GM12878 (cell line): ENCODE data around the gene LRIG3. TPM values are rescaled to one million over a fixed set of nuclear protein-coding genes. Genes with fewer than 3 reads are reported as not detected.

ENCODE experiments used
- ATAC-seq: fragments of 200-7000 bp; cut with Tn5 transposase; 3 replicates; pipeline ENCODE4 v1.9.1; 2020; ENCODE audit warnings: mild to moderate bottlenecking, moderate library complexity
- BruUV-seq: library from RNA; stranded (reverse); fragments of 400-500 nt; replicated peaks from 2 replicates; lab custom pipeline; 2021; lab: Mats Ljungman, UMichigan
- CTCF ChIA-PET: fragments of 300-600 bp; sonication (Branson Sonifier 250); formaldehyde crosslinking; extraction: SDS; loops from one replicate; lab custom pipeline; 2021; ENCODE audit warnings: inconsistent platforms; lab: Yijun Ruan, JAX
- POLR2A ChIA-PET: fragments of 350-600 bp; formaldehyde crosslinking; extraction: SDS; loops from one replicate; lab custom pipeline; 2021; ENCODE audit warnings: inconsistent platforms; lab: Charles Lee
- RAD21 ChIA-PET: fragments of 300-600 bp; sonication (Branson Sonifier 250); formaldehyde crosslinking; loops from one replicate; lab custom pipeline; 2023; ENCODE audit warnings: antibody characterized with exemption; ENCODE audit not compliant: unreplicated experiment; lab: Charles Lee
- SMC1A ChIA-PET: fragments of 300-600 bp; sonication (Branson Sonifier 250); formaldehyde crosslinking; loops from one replicate; lab custom pipeline; 2023; ENCODE audit not compliant: unreplicated experiment, uncharacterized antibody; lab: Charles Lee
- DNase-seq: peaks from one replicate; pipeline ENCODE4 v3.0.0-alpha.2; 2011; ENCODE audit warnings: low read depth, low spot score
- FAIRE-seq: peaks from 3 replicates; lab custom pipeline; 2011; peaks lifted over from hg19 to GRCh38; lab: Jason Lieb, UNC
- H2AFZ ChIP-seq: 2 replicates; pipeline ENCODE4 v1.6.0; 2011; ENCODE audit warnings: low read depth, low read length, control low read depth; ENCODE audit not compliant: control insufficient read depth
- H3K27ac ChIP-seq: 2 replicates; pipeline ENCODE4 v1.5.1; 2011; ENCODE audit warnings: control low read depth; ENCODE audit not compliant: control insufficient read depth, insufficient read depth
- H3K27me3 ChIP-seq, 2 experiments: replicated peaks in 1 of 2; 2 replicates each; pipeline versions ENCODE4 v1.6.0 to v1.6.1; 2011; ENCODE audit warnings: low read length in 1 of 2; ENCODE audit not compliant: control insufficient read depth in 2 of 2, insufficient read depth in 2 of 2
- H3K36me3 ChIP-seq, 2 experiments: 2 replicates each; pipeline ENCODE4 v1.5.1; 2011; ENCODE audit warnings: low read length in 1 of 2; ENCODE audit not compliant: control insufficient read depth in 2 of 2, insufficient read depth in 2 of 2
- H3K4me1 ChIP-seq: 2 replicates; pipeline ENCODE4 v1.6.1; 2011; ENCODE audit warnings: mild to moderate bottlenecking, low read length, moderate library complexity, mixed read lengths; ENCODE audit not compliant: control insufficient read depth, insufficient read depth
- H3K4me2 ChIP-seq: 2 replicates; pipeline ENCODE4 v1.6.0; 2011; ENCODE audit warnings: control low read depth; ENCODE audit not compliant: control insufficient read depth, insufficient read depth
- H3K4me3 ChIP-seq: fragments of 200-600 bp; sonication (generic); 2 replicates; pipeline ENCODE4 v1.5.1; 2016
- H3K79me2 ChIP-seq: 2 replicates; pipeline ENCODE4 v1.6.0; 2011; ENCODE audit warnings: low read length; ENCODE audit not compliant: control insufficient read depth, insufficient read depth
- H3K9ac ChIP-seq: 2 replicates; pipeline ENCODE4 v1.8.0; 2011; ENCODE audit warnings: low read length, control low read depth, mixed read lengths; ENCODE audit not compliant: control insufficient read depth, insufficient read depth
- H3K9me3 ChIP-seq: replicated peaks from 3 replicates; pipeline ENCODE4 v1.5.1; 2011; ENCODE audit warnings: mild to moderate bottlenecking, low read length; ENCODE audit not compliant: control insufficient read depth, insufficient read depth
- H4K20me1 ChIP-seq: 2 replicates; pipeline ENCODE4 v1.6.0; 2011; ENCODE audit not compliant: control insufficient read depth, insufficient read depth
- ATF7 ChIP-seq: fragments of 450-650 bp; IDR thresholded peaks from 2 replicates; pipeline ENCODE4 v1.6.1; 2016; ENCODE audit warnings: low read depth, mild to moderate bottlenecking
- BRCA1 ChIP-seq: IDR thresholded peaks from 2 replicates; pipeline ENCODE4 v1.6.1; 2011; ENCODE audit warnings: low read depth, low read length, improper control_type of control experiment
- ESRRA ChIP-seq: IDR thresholded peaks from 2 replicates; pipeline ENCODE4 v1.6.1; 2012; ENCODE audit warnings: mild to moderate bottlenecking, low read length, improper control_type of control experiment
- EZH2 ChIP-seq: IDR thresholded peaks from 2 replicates; pipeline ENCODE4 v1.6.1; 2012; ENCODE audit warnings: low read depth, mild to moderate bottlenecking, control low read depth, inconsistent platforms, low read length, borderline replicate concordance; ENCODE audit not compliant: control insufficient read depth
- GATAD2B ChIP-seq: fragments of 450-650 bp; conservative IDR thresholded peaks from 2 replicates; pipeline ENCODE4 v1.6.1; 2017; ENCODE audit warnings: low read depth, mild to moderate bottlenecking, moderate library complexity
- IRF3 ChIP-seq: fragments of 450-650 bp; IDR thresholded peaks from 2 replicates; pipeline ENCODE4 v1.6.1; 2014; ENCODE audit warnings: mild to moderate bottlenecking
- IRF5 ChIP-seq: fragments of 450-650 bp; IDR thresholded peaks from 2 replicates; pipeline ENCODE4 v1.6.1; 2017; ENCODE audit warnings: borderline replicate concordance
- JUNB ChIP-seq: IDR thresholded peaks from 2 replicates; pipeline ENCODE4 v1.6.1; 2016; ENCODE audit warnings: antibody characterized with exemption, mild to moderate bottlenecking
- JUND ChIP-seq: IDR thresholded peaks from 2 replicates; pipeline ENCODE4 v1.6.1; 2012; ENCODE audit warnings: low read depth, mild to moderate bottlenecking, low read length, improper control_type of control experiment, moderate library complexity
- KDM1A ChIP-seq: fragments of 200-600 bp; sonication (generic); IDR thresholded peaks from 2 replicates; pipeline ENCODE4 v1.6.1; 2016; ENCODE audit warnings: borderline replicate concordance
- MTA2 ChIP-seq: fragments of 450-650 bp; IDR thresholded peaks from 2 replicates; pipeline ENCODE4 v1.6.1; 2016; ENCODE audit warnings: low read depth, mild to moderate bottlenecking, moderate library complexity
- NBN ChIP-seq: fragments of 450-650 bp; IDR thresholded peaks from 2 replicates; pipeline ENCODE4 v1.6.1; 2016
- POLR2A ChIP-seq: IDR thresholded peaks from 2 replicates; pipeline ENCODE4 v1.6.1; 2011; ENCODE audit warnings: low read depth, mild to moderate bottlenecking, low read length
- POLR2AphosphoS2 ChIP-seq: IDR thresholded peaks from 2 replicates; pipeline ENCODE4 v1.6.1; 2011; ENCODE audit warnings: low read depth, mild to moderate bottlenecking, low read length, improper control_type of control experiment, moderate library complexity
- POLR2AphosphoS5 ChIP-seq: IDR thresholded peaks from 2 replicates; pipeline ENCODE4 v1.6.1; 2011; ENCODE audit warnings: mild to moderate bottlenecking, low read length, inconsistent platforms
- SMAD5 ChIP-seq: IDR thresholded peaks from 2 replicates; pipeline ENCODE4 v1.6.1; 2016; ENCODE audit warnings: antibody characterized with exemption, low read depth
- TARDBP ChIP-seq: IDR thresholded peaks from 2 replicates; pipeline ENCODE4 v1.6.1; 2016; ENCODE audit warnings: borderline replicate concordance
- ZNF622 ChIP-seq: fragments of 450-650 bp; IDR thresholded peaks from 2 replicates; pipeline ENCODE4 v1.6.1; 2017; ENCODE audit warnings: mild to moderate bottlenecking, inconsistent platforms
- WGBS: methylation state at CpG from one replicate; pipeline ENCODE4 v1.1.6; 2016; ENCODE audit warnings: low lambda C conversion rate; ENCODE audit not compliant: insufficient replicate concordance, insufficient coverage; ENCODE audit errors: missing lambda C conversion rate; 5-methylcytosine and 5-hydroxymethylcytosine counted together
- in situ Hi-C: fragments of 300-500 bp; cut with MboI; formaldehyde crosslinking; loops from 9 replicates; pipeline ENCODE4 v1.14.3; 2018; ENCODE audit warnings: mixed read lengths
- intact Hi-C: fragments of 100-400 bp; cut with micrococcal nuclease; formaldehyde crosslinking; loops from one replicate; pipeline ENCODE4 v1.14.2; 2022; ENCODE audit not compliant: unreplicated experiment
- polyA plus RNA-seq, 11 experiments: library from polyadenylated mRNA; depleted of rRNA in 4 of 11; unstranded in 6 of 11; stranded (reverse) in 5 of 11; fragments of >200 nt; fragmentation: Nextera tagmentation in 4 of 11; fragmentation: Illumina TruSeq in 1 of 11; extraction: Ambion mirVana in 4 of 11; extraction: Trizol in 1 of 11; gene quantifications; 1 replicate in 1 of 11; 2 replicates in 10 of 11; pipeline versions ENCODE4 v1.2.1 to v1.2.3, GENCODE V29; 2011 to 2016; ENCODE audit warnings: inconsistent platforms in 2 of 11, missing spikeins in 2 of 11, low read depth in 1 of 11
- total RNA-seq, 4 experiments: library from RNA; depleted of rRNA in 3 of 4; stranded (reverse); fragments of >200 nt in 3 of 4; fragmentation: Illumina TruSeq in 1 of 4; extraction: Trizol in 1 of 4; gene quantifications; 2 replicates each; pipeline versions ENCODE4 v1.2.1 to v1.2.3, GENCODE V29; 2013 to 2021

Gene LRIG3
- total and polyA plus RNA-seq, 10 of the 15 experiments (the other 5 are each of a cell fraction or from before 2014, with no cell fraction given), result 0.95 to 8.5 (median 5.0) TPM

GRCh38 chr12:58895053-58895452, 25.3 kb downstream of the LRIG3 start:
- no TSS peak for BruUV-seq
- ATAC-seq (no peak), DNase-seq (no peak), FAIRE-seq (no peak)
- intact Hi-C loops (no loop called here), in situ Hi-C loops (no loop called here)
- ChIA-PET SMC1A (no interaction called here), POLR2A (no interaction called here), CTCF (interaction anchor here (1.5 kb wide), 1 partner anchor 10 kb away, joined by 3 read pairs; no protein-coding TSS in a partner anchor), RAD21 (no interaction called here)
- no peak overlapping the region for H2AFZ ChIP-seq
- H3K9me3 ChIP-seq, result no peaks in the 10 kb centered on the region
- no peak overlapping the region for H3K27ac ChIP-seq
- H3K4me1 ChIP-seq, result no peaks in the 10 kb centered on the region
- H3K9ac ChIP-seq, result no peak overlapping the region
- no peaks in the 10 kb centered on the region for H4K20me1 ChIP-seq
- H3K79me2 ChIP-seq, result no peaks in the 10 kb centered on the region
- H3K27me3 ChIP-seq, result no peaks in the 10 kb centered on the region
- TF ChIP-seq IRF3, result no peak
- no peak for TF ChIP-seq POLR2A
- TF ChIP-seq ATF7, result no peak
- TF ChIP-seq JUNB, result no peak
- TF ChIP-seq SMAD5, result no peak
- no peak for TF ChIP-seq ESRRA
- no peak for TF ChIP-seq JUND
- no peaks in the 10 kb centered on the region for H3K36me3 ChIP-seq
- 26% methylated on average over 4 of the region's 4 CpGs for WGBS
- H3K4me2 ChIP-seq, result no peak overlapping the region
- no peak overlapping the region for H3K4me3 ChIP-seq

GRCh38 chr12:58894040-58894439, 26.3 kb downstream of the LRIG3 start:
- POLR2A ChIA-PET, result no interaction called here
- H3K36me3 ChIP-seq, result no peaks in the 10 kb centered on the region; a peak in 1 of 4 replicates
- WGBS, result 23% methylated on average over 6 of the region's 6 CpGs
- no peaks in the 10 kb centered on the region for H3K4me1 ChIP-seq
- H3K4me2 ChIP-seq, result no peak overlapping the region
- H3K4me3 ChIP-seq, result no peak overlapping the region
- H3K27ac ChIP-seq, result no peak overlapping the region
- RAD21 ChIA-PET, result no interaction called here
- no peaks in the 10 kb centered on the region for H3K27me3 ChIP-seq
- H3K9ac ChIP-seq, result no peak overlapping the region
- H3K79me2 ChIP-seq, result no peaks in the 10 kb centered on the region
- in situ Hi-C loops, result no loop called here
- H3K9me3 ChIP-seq, result no peaks in the 10 kb centered on the region
- CTCF ChIA-PET, result interaction anchor here (1.0 to 1.5 kb wide), 3 partner anchors 9 to 19 kb away, joined by 3 read pairs; no protein-coding TSS in a partner anchor
- SMC1A ChIA-PET, result no interaction called here
- DNase-seq (no peak), ATAC-seq (no peak), FAIRE-seq (no peak)
- intact Hi-C loops, result no loop called here
- no peak overlapping the region for H2AFZ ChIP-seq
- H4K20me1 ChIP-seq, result no peaks in the 10 kb centered on the region
- BruUV-seq, result no TSS peak
- no peak for TF ChIP-seq GATAD2B
- no peak for TF ChIP-seq NBN
- no peak for TF ChIP-seq IRF5
- TF ChIP-seq MTA2, result no peak
- TF ChIP-seq POLR2AphosphoS5, result no peak
- no peak for TF ChIP-seq KDM1A
- no peak for TF ChIP-seq TARDBP
- no peak for TF ChIP-seq ZNF622
- no peak for TF ChIP-seq ESRRA
- TF ChIP-seq EZH2, result no peak
- TF ChIP-seq POLR2AphosphoS2, result no peak
- TF ChIP-seq BRCA1, result no peak
